Endothelial cell of umbilical vein (primary cell): ENCODE results near the gene GSTA2. TPM values are rescaled to one million over a fixed set of nuclear protein-coding genes. Genes with fewer than 3 reads are reported as not detected.
"Not testable (repeated sequence)": the region's sequence is repeated elsewhere in the genome, so short reads cannot be mapped to it uniquely, and the experiment has no call there.

Source experiments
- Bru-seq: library from RNA; stranded (reverse); fragments of 400-500 nt; gene quantifications from one replicate; lab custom pipeline; 2021; lab: Mats Ljungman, UMichigan
- BruChase-seq, 2 experiments: library from RNA; stranded (reverse); fragments of 400-500 nt; gene quantifications; one replicate each; lab custom pipeline; 2021; lab: Mats Ljungman, UMichigan
- BruUV-seq: library from RNA; stranded (reverse); fragments of 400-500 nt; replicated peaks from 2 replicates; lab custom pipeline; 2021; lab: Mats Ljungman, UMichigan
- CTCF ChIA-PET: fragments of 300-600, 350-600 bp; sonication (Branson Sonifier 250); formaldehyde crosslinking; loops from one replicate; lab custom pipeline; 2021; ENCODE audit warnings: antibody characterized with exemption, inconsistent platforms; lab: Charles Lee
- POLR2A ChIA-PET: fragments of 300-600, 350-600 bp; sonication (Branson Sonifier 250); formaldehyde crosslinking; loops from one replicate; lab custom pipeline; 2021; ENCODE audit warnings: antibody characterized with exemption, inconsistent platforms; lab: Charles Lee
- DNase-seq: peaks from one replicate; pipeline ENCODE4 v3.0.0-alpha.2; 2011; ENCODE audit warnings: low read depth, low spot score
- FAIRE-seq: peaks from 2 replicates; lab custom pipeline; 2011; peaks lifted over from hg19 to GRCh38; lab: Jason Lieb, UNC
- H2AFZ ChIP-seq: 2 replicates; pipeline ENCODE4 v1.6.0; 2012; ENCODE audit warnings: low read depth, low read length, control low read depth, inconsistent platforms
- H3K27ac ChIP-seq: 2 replicates; pipeline ENCODE4 v1.5.1; 2011; ENCODE audit warnings: low read depth, mild to moderate bottlenecking, control low read depth, low read length, moderate library complexity; ENCODE audit not compliant: insufficient read depth
- H3K27me3 ChIP-seq, 2 experiments: 2 replicates each; pipeline versions ENCODE4 v1.6.0 to v1.6.1; 2011; ENCODE audit warnings: low read length in 2 of 2, mixed read lengths in 1 of 2; ENCODE audit not compliant: control insufficient read depth in 2 of 2, insufficient read depth in 2 of 2
- H3K36me3 ChIP-seq, 2 experiments: 2 replicates in 1 of 2; 3 replicates in 1 of 2; pipeline ENCODE4 v1.5.1; 2011; ENCODE audit warnings: low read length in 2 of 2, mild to moderate bottlenecking in 1 of 2, moderate library complexity in 1 of 2; ENCODE audit not compliant: control insufficient read depth in 2 of 2, insufficient read depth in 2 of 2; ENCODE audit errors: extremely low read depth in 1 of 2
- H3K4me1 ChIP-seq: 3 replicates; pipeline ENCODE4 v1.5.1; 2011; ENCODE audit warnings: mild to moderate bottlenecking, low read length; ENCODE audit not compliant: control insufficient read depth, insufficient read depth; ENCODE audit errors: extremely low read depth
- H3K4me2 ChIP-seq: 2 replicates; pipeline ENCODE4 v1.6.1; 2011; ENCODE audit warnings: low read length, control low read depth, mixed read lengths; ENCODE audit not compliant: insufficient read depth
- H3K4me3 ChIP-seq, 3 experiments: fragments of 200-600 bp in 1 of 3; sonication (generic), shearing (Covaris generic) in 1 of 3; replicated peaks in 1 of 3; 2 replicates each; pipeline ENCODE4 v1.5.1; 2011 to 2016; ENCODE audit warnings: control low read depth in 3 of 3, low read length in 3 of 3, mild to moderate bottlenecking in 2 of 3, inconsistent platforms in 1 of 3, low read depth in 1 of 3, moderate library complexity in 1 of 3; ENCODE audit not compliant: insufficient read depth in 1 of 3
- H3K79me2 ChIP-seq: 2 replicates; pipeline ENCODE4 v1.6.0; 2012; ENCODE audit warnings: low read length, inconsistent platforms; ENCODE audit not compliant: control insufficient read depth, insufficient read depth
- H3K9ac ChIP-seq: replicated peaks from 2 replicates; pipeline ENCODE3; 2011; ENCODE audit warnings: low read length, control low read depth; ENCODE audit not compliant: insufficient read depth; ENCODE audit errors: extremely low read depth
- H3K9me1 ChIP-seq: replicated peaks from 3 replicates; pipeline ENCODE4 v1.6.0; 2011; ENCODE audit warnings: mild to moderate bottlenecking, low read length; ENCODE audit not compliant: control insufficient read depth, insufficient read depth; ENCODE audit errors: extremely low read depth
- H3K9me3 ChIP-seq: replicated peaks from 2 replicates; pipeline ENCODE4 v1.5.1; 2012; ENCODE audit warnings: low read length, inconsistent platforms; ENCODE audit not compliant: control insufficient read depth, insufficient read depth
- H4K20me1 ChIP-seq: replicated peaks from 2 replicates; pipeline ENCODE3; 2011; ENCODE audit warnings: mild to moderate bottlenecking, low read length; ENCODE audit not compliant: control insufficient read depth, insufficient read depth; ENCODE audit errors: extremely low read depth
- dilution Hi-C: fragments of 300-500 bp; cut with MboI; formaldehyde crosslinking; loops from one replicate; pipeline ENCODE4 v1.15.0; 2019; ENCODE audit warnings: low sequenced_read_pairs; ENCODE audit not compliant: extremely low pct_ligation_motif_present
- intact Hi-C: fragments of 100-400 bp; cut with micrococcal nuclease; formaldehyde crosslinking; loops from one replicate; pipeline ENCODE4 v1.10.0; 2022
- long read RNA-seq: library from polyadenylated mRNA; stranded (forward); transcript quantifications from one replicate; pipeline ENCODE4 v2.0.0, GENCODE V29; 2021
- polyA minus RNA-seq, 3 experiments: library from RNA; depleted of rRNA, polyadenylated mRNA; stranded (reverse); fragments of >200 nt; gene quantifications; 1 replicate in 1 of 3; 2 replicates in 2 of 3; pipeline ENCODE4 v1.2.3, GENCODE V29; 2011
- polyA plus RNA-seq, 4 experiments: library from polyadenylated mRNA; depleted of rRNA in 3 of 4; stranded (reverse) in 3 of 4; unstranded in 1 of 4; fragments of >200 nt; gene quantifications; 2 replicates each; pipeline versions ENCODE4 v1.2.1 to v1.2.3, GENCODE V29; 2011 to 2012; ENCODE audit warnings: missing spikeins in 1 of 4
- total RNA-seq: library from RNA; stranded (reverse); gene quantifications from 2 replicates; pipeline ENCODE4 v1.2.3, GENCODE V29; 2021

Gene GSTA2
- total RNA-seq (not detected in 2 replicates), polyA plus RNA-seq (not detected in 2 replicates), polyA minus RNA-seq (not detected in 2 replicates), Bru-seq, nascent RNA (not detected), BruChase-seq, experiment 1, labeled RNA remaining after a 6-hour chase (not detected), BruChase-seq, experiment 2, labeled RNA remaining after a 2-hour chase (not detected)
- polyA plus RNA-seq (2011; cell fraction: cytosol; rRNA removed): not detected in 2 replicates
- not detected in 2 replicates for polyA plus RNA-seq (2011; cell fraction: nucleus; rRNA removed)
- not detected in 2 replicates for polyA plus RNA-seq (2012)
- not detected for polyA minus RNA-seq (2011; cell fraction: cytosol; rRNA and poly(A)+ RNA removed)
- not detected in 2 replicates for polyA minus RNA-seq (2011; cell fraction: nucleus; rRNA and poly(A)+ RNA removed)
- long read RNA-seq: 0 reads

GRCh38 chr6:52763322-52763916, at the start of gene GSTA2:
GSTA2 (minus strand) TSS chr6:52763475; CDS start chr6:52757947, 5,528 bp downstream.
- H3K36me3 ChIP-seq, H3K4me2 ChIP-seq, FAIRE-seq, H3K27ac ChIP-seq, POLR2A ChIA-PET, H3K4me3 ChIP-seq, DNase-seq, H3K9me1 ChIP-seq, BruUV-seq, H4K20me1 ChIP-seq, H3K79me2 ChIP-seq, H3K27me3 ChIP-seq, intact Hi-C loops, CTCF ChIA-PET, dilution Hi-C loops, H2AFZ ChIP-seq, H3K9me3 ChIP-seq, H3K9ac ChIP-seq, H3K4me1 ChIP-seq: not testable (repeated sequence)

GRCh38 chr6:52809777-52810176, 46.5 kb upstream of the GSTA2 start:
- H2AFZ ChIP-seq, H3K36me3 ChIP-seq, FAIRE-seq, H3K9ac ChIP-seq, H3K79me2 ChIP-seq, H3K4me3 ChIP-seq, H3K27me3 ChIP-seq, dilution Hi-C loops, H4K20me1 ChIP-seq, H3K9me3 ChIP-seq, BruUV-seq, POLR2A ChIA-PET, DNase-seq, H3K4me1 ChIP-seq, H3K27ac ChIP-seq, intact Hi-C loops, H3K9me1 ChIP-seq, H3K4me2 ChIP-seq: not testable (repeated sequence)
- CTCF ChIA-PET: interaction anchor here (1.0 kb wide), 1 partner anchor 40 kb away, joined by 3 read pairs; no protein-coding TSS in a partner anchor
